Measurements from ENCODE around the gene KCNJ4. TPM values are rescaled to one million over a fixed set of nuclear protein-coding genes. Genes with fewer than 3 reads are reported as not detected.

Gene KCNJ4
- total RNA-seq, 2 experiments from 2014 or later = not detected

DNA sequence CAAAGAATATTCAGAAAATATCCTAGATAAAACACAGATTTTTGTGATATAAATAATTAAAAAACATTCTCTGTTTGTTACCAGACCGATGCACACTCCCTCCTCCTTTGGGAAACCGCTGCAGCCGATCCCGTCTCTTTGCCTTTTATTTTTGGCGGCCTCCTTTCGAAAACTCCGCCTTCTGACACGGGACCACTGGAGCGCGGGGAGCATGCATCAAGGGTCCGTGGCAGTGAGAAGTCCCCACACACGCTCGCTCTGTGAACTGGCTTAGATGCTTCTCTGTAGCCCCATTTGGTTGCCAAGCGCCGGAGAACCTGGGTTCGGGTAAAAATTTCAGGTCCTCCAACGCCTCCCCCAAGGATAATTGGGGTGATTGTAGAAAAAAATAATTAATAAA lies 34.1 kb upstream of the KCNJ4 start:
- no peak for ATAC-seq
- Mint-ChIP-seq H3K9me3 (ENCODE audit: insufficient read depth) (no peaks in the 10 kb centered on the region), H3K4me3 (no peak overlapping the region), H3K36me3 (ENCODE audit: low read depth) (peaks cover 88% of the 10 kb centered on the region), H3K4me1 (ENCODE audit: low read depth) (peaks cover 53% of the 10 kb centered on the region), H3K27me3 (ENCODE audit: low read depth) (no peaks in the 10 kb centered on the region), H3K27ac (no peak overlapping the region)
- no peak for DNase-seq
- ChIA-PET POLR2A (interaction anchor here (1.7 kb wide), 1 partner anchor 14 kb away, joined by 6 read pairs; no protein-coding TSS in a partner anchor), CTCF (interaction anchor here (0.8 to 2.7 kb wide), 4 partner anchors 9 to 437 kb away, joined by 5 to 10 read pairs (median 7); no protein-coding TSS in a partner anchor)

- H3K27ac Mint-ChIP-seq = no peak overlapping the region
- H3K4me1 Mint-ChIP-seq (ENCODE audit: low read depth) = peaks cover 42% of the 10 kb centered on the region
- ChIA-PET POLR2A (interaction anchor here (1.1 kb wide), 2 partner anchors 11 to 85 kb away, joined by 3 read pairs; no protein-coding TSS in a partner anchor), CTCF (interaction anchor here (1.0 to 2.7 kb wide), 3 partner anchors 10 to 84 kb away, joined by 5 to 10 read pairs (median 9); no protein-coding TSS in a partner anchor)
- H3K27me3 Mint-ChIP-seq (ENCODE audit: low read depth) = no peaks in the 10 kb centered on the region
- H3K4me3 Mint-ChIP-seq = no peak overlapping the region
- peaks cover 88% of the 10 kb centered on the region for H3K36me3 Mint-ChIP-seq (ENCODE audit: low read depth)
- DNase-seq (no peak), ATAC-seq (no peak)
- H3K9me3 Mint-ChIP-seq (ENCODE audit: insufficient read depth) = no peaks in the 10 kb centered on the region
These were observed 32.9 kb upstream of the KCNJ4 start for GRCh38 chr22:38487946-38488345.

DNA sequence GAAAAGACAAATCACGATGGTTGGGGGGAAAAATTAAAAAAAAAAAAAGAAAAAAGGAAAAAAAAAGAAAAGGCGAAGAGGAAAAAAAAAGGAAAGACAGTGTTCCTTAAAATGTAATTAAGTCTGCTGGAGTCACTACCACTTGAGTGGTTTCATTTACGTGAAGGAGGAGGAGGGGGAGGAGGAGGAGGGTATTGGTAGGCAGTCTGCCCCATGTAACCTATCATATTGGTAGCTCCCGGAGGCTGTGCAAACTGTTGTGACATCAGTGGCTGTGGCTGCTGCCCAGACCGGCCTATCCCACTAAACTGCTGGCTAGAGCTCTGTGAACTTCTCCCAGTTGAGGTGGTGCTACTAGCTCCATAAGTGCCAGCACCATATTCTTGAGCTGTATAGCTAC lies 30.8 kb upstream of the KCNJ4 start:
- no peaks in the 10 kb centered on the region for H3K27me3 Mint-ChIP-seq (ENCODE audit: low read depth)
- DNase-seq = no peak
- ATAC-seq = no peak
- no peak overlapping the region for H3K4me3 Mint-ChIP-seq
- POLR2A ChIA-PET = interaction anchor here (0.8 to 1.1 kb wide), 2 partner anchors 8 to 23 kb away, joined by 3 read pairs; no protein-coding TSS in a partner anchor
- no peaks in the 10 kb centered on the region for H3K9me3 Mint-ChIP-seq (ENCODE audit: insufficient read depth)
- H3K4me1 Mint-ChIP-seq (ENCODE audit: low read depth) = peaks cover 33% of the 10 kb centered on the region
- no peak overlapping the region for H3K27ac Mint-ChIP-seq
- CTCF ChIA-PET = interaction anchor here (3.4 kb wide), 1 partner anchor 86 kb away, joined by 11 read pairs; no protein-coding TSS in a partner anchor
- peaks cover 91% of the 10 kb centered on the region for H3K36me3 Mint-ChIP-seq (ENCODE audit: low read depth)

DNA sequence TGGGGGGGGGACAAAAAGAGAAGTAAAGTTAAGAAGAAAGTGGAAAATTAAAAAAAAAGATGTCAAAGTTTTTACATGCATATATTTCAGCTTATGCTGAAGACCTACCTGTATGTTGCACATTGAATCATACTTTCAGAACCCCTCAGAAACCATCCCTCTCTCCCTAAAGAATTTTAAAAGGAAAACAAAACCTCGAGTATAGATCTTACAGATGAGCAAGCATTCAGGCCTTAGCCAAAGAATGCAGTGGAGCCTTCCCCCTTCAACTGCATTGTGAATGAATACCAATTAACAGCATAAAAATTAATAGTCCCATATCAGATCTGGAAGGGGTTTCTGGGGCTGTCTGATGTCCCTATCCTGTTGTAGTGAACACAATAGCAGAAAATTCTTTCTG lies 29.2 kb upstream of the KCNJ4 start:
- no peak overlapping the region for H3K27ac Mint-ChIP-seq
- DNase-seq (no peak), ATAC-seq (no peak)
- no peaks in the 10 kb centered on the region for H3K9me3 Mint-ChIP-seq (ENCODE audit: insufficient read depth)
- H3K27me3 Mint-ChIP-seq (ENCODE audit: low read depth) = no peaks in the 10 kb centered on the region
- CTCF ChIA-PET = interaction anchor here (1.2 to 3.4 kb wide), 2 partner anchors 87 to 432 kb away, joined by 3 to 11 read pairs; no protein-coding TSS in a partner anchor
- POLR2A ChIA-PET = interaction anchor here (0.8 to 1.3 kb wide), 2 partner anchors 10 to 19 kb away, joined by 3 read pairs; no protein-coding TSS in a partner anchor
- H3K4me3 Mint-ChIP-seq = no peak overlapping the region
- H3K36me3 Mint-ChIP-seq (ENCODE audit: low read depth) = peaks cover 82% of the 10 kb centered on the region
- peaks cover 20% of the 10 kb centered on the region for H3K4me1 Mint-ChIP-seq (ENCODE audit: low read depth)

DNA sequence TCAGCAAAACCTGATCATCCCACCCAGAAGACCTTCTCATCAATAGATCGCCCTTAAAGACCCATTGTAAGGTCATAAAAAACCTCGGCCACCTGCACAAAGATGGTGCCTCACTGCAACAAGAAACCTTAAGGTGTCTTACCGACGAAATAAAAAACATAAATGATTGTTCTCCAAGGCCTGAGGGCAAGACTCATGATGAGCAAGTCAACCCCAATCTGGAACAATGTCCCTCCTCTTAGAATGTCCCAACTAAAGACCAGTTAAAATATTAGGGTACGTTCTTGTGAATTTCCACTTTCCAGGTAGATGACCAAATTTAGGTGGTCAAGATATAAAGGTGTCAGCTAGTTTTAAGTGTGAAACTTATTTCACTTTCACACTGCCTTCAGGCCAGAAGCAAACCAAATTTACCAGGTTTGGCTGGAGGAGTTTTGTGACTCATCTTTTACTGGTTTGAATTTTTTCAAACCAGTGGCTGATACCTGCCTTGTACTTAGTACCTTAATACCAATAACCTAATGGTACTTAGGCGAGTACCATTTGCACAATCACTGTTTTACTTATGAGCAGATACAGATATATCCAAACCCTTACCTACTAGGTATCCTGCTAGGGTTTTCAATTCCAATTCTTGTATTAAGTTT lies 27.8 kb upstream of the KCNJ4 start:
- POLR2A ChIA-PET = interaction anchor here (0.8 kb wide), 1 partner anchor 20 kb away, joined by 3 read pairs; no protein-coding TSS in a partner anchor
- DNase-seq (no peak), ATAC-seq (no peak)
- Mint-ChIP-seq H3K36me3 (ENCODE audit: low read depth) (peaks cover 72% of the 10 kb centered on the region), H3K27ac (no peak overlapping the region), H3K27me3 (ENCODE audit: low read depth) (no peaks in the 10 kb centered on the region), H3K4me1 (ENCODE audit: low read depth) (peaks cover 15% of the 10 kb centered on the region), H3K9me3 (ENCODE audit: insufficient read depth) (no peaks in the 10 kb centered on the region), H3K4me3 (no peak overlapping the region)
- CTCF ChIA-PET = no interaction called here

DNA sequence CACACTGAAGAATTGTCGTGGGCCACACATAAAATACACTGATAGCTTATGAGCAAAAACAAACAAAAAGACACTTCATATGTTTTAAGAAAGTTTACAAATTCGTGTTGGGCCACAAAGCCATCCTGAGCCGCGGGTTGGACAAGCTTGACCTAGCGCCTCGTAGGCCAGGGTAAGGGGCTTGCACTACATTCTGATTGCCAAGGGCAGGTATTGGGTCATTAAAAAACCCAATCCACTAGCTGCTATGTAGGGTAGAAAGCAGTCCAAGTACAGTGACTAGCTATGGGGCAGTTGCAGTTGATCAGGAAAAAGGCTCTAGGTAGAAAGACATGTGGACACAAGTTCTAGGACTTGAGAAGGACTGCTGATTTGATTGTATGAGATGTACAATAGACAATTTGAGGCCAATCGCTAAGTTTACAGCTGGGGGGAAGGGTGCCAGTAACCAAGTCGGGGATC lies 26.9 kb upstream of the KCNJ4 start:
- ChIA-PET CTCF (interaction anchor here (1.2 kb wide), 1 partner anchor 13 kb away, joined by 3 read pairs; no protein-coding TSS in a partner anchor), POLR2A (interaction anchor here (0.7 to 0.8 kb wide), 3 partner anchors 9 to 48 kb away, joined by 3 to 4 read pairs (median 3); no protein-coding TSS in a partner anchor)
- H3K27ac Mint-ChIP-seq = no peak overlapping the region
- peaks cover 67% of the 10 kb centered on the region for H3K36me3 Mint-ChIP-seq (ENCODE audit: low read depth)
- H3K9me3 Mint-ChIP-seq (ENCODE audit: insufficient read depth) = no peaks in the 10 kb centered on the region
- DNase-seq (no peak), ATAC-seq (no peak)
- no peak overlapping the region for H3K4me3 Mint-ChIP-seq
- H3K4me1 Mint-ChIP-seq (ENCODE audit: low read depth) = peaks cover 14% of the 10 kb centered on the region
- H3K27me3 Mint-ChIP-seq (ENCODE audit: low read depth) = no peaks in the 10 kb centered on the region

DNA sequence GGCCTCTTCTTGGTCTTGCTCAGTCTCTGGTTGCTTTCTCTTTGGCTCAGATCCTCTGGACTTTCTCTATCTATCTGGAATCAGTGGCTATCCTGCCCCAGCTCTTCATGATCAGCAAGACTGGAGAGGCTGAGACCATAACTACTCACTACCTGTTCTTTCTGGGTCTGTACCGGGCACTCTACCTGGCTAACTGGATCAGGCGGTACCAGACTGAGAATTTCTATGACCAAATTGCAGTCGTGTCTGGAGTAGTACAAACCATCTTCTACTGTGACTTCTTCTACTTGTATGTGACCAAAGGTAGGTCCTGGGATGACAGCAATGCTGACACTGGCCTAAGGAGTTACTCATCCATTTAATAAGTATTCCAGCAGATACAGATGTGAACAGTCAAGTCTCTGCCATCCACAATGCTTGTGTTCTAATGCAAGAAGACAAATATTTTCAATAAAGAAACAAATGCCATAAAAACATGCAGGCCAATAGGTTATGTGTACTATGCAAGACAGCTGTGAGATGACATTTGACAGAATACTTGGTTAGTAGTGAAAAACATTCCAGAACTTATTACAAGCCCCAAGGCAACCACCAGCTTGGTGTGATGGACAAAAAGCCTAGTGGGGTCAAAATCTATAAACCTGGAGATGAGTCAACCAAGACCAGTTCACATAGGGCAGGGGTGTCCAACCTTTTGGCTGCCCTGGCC lies 26.3 kb upstream of the KCNJ4 start:
- DNase-seq (no peak), ATAC-seq (no peak)
- ChIA-PET POLR2A (interaction anchor here (0.7 to 1.6 kb wide), 7 partner anchors 9 to 430 kb away, joined by 3 to 5 read pairs (median 3); no protein-coding TSS in a partner anchor), CTCF (interaction anchor here (1.2 kb wide), 1 partner anchor 14 kb away, joined by 3 read pairs; no protein-coding TSS in a partner anchor)
- H3K27ac Mint-ChIP-seq = no peak overlapping the region
- peaks cover 9% of the 10 kb centered on the region for H3K4me1 Mint-ChIP-seq (ENCODE audit: low read depth)
- H3K27me3 Mint-ChIP-seq (ENCODE audit: low read depth) = no peaks in the 10 kb centered on the region
- H3K4me3 Mint-ChIP-seq = no peak overlapping the region
- H3K9me3 Mint-ChIP-seq (ENCODE audit: insufficient read depth) = no peaks in the 10 kb centered on the region
- peaks cover 61% of the 10 kb centered on the region for H3K36me3 Mint-ChIP-seq (ENCODE audit: low read depth)

GRCh38 chr22:38479096-38479837 lies 24.3 kb upstream of the KCNJ4 start:
- ChIA-PET POLR2A (interaction anchor here (1.0 to 1.8 kb wide), 4 partner anchors 12 to 22 kb away, joined by 3 to 4 read pairs (median 4); no protein-coding TSS in a partner anchor), CTCF (no interaction called here)
- Mint-ChIP-seq H3K27me3 (ENCODE audit: low read depth) (no peaks in the 10 kb centered on the region), H3K36me3 (ENCODE audit: low read depth) (peaks cover 43% of the 10 kb centered on the region), H3K4me1 (ENCODE audit: low read depth) (no peaks in the 10 kb centered on the region), H3K9me3 (ENCODE audit: insufficient read depth) (no peaks in the 10 kb centered on the region), H3K27ac (no peak overlapping the region), H3K4me3 (no peak overlapping the region)
- ATAC-seq = no peak
- DNase-seq = no peak

DNA sequence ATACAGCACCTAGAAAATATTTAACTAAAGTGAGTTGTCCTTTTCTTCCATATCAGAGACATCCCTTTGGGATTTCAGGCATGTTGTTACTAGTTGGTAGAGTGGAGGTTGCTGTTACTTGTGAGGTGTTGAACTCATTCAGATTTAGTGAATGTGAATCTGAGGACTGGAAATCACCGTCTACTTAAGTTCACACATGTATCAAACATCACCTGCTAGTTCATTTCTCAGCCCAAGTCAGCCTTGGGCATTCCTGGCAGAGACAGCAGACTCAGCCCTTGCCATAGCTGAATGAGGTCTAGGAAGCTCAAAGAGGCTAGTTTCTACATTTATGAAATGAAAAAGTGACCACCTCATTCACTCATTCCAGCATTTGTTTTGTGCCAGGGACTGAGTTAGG lies 22.6 kb upstream of the KCNJ4 start:
- CTCF ChIA-PET = no interaction called here
- Mint-ChIP-seq H3K36me3 (ENCODE audit: low read depth) (peaks cover 26% of the 10 kb centered on the region), H3K4me3 (no peak overlapping the region), H3K27ac (no peak overlapping the region), H3K4me1 (ENCODE audit: low read depth) (no peaks in the 10 kb centered on the region), H3K9me3 (ENCODE audit: insufficient read depth) (no peaks in the 10 kb centered on the region), H3K27me3 (ENCODE audit: low read depth) (no peaks in the 10 kb centered on the region)
- POLR2A ChIA-PET = interaction anchor here (0.6 to 1.1 kb wide), 2 partner anchors 8 to 222 kb away, joined by 3 to 4 read pairs; no protein-coding TSS in a partner anchor
- DNase-seq (no peak), ATAC-seq (no peak)

GRCh38 chr22:38474003-38474607 lies 19.1 kb upstream of the KCNJ4 start:
- ChIA-PET CTCF (no interaction called here), POLR2A (interaction anchor here (2.2 kb wide), 1 partner anchor 16 kb away, joined by 6 read pairs; no protein-coding TSS in a partner anchor)
- peaks cover 3% of the 10 kb centered on the region for H3K36me3 Mint-ChIP-seq (ENCODE audit: low read depth)
- H3K4me1 Mint-ChIP-seq (ENCODE audit: low read depth) = no peaks in the 10 kb centered on the region
- DNase-seq (no peak), ATAC-seq (no peak)
- no peak overlapping the region for H3K27ac Mint-ChIP-seq
- peaks cover 2% of the 10 kb centered on the region for H3K27me3 Mint-ChIP-seq (ENCODE audit: low read depth)
- H3K4me3 Mint-ChIP-seq = no peak overlapping the region
- no peaks in the 10 kb centered on the region for H3K9me3 Mint-ChIP-seq (ENCODE audit: insufficient read depth)

DNA sequence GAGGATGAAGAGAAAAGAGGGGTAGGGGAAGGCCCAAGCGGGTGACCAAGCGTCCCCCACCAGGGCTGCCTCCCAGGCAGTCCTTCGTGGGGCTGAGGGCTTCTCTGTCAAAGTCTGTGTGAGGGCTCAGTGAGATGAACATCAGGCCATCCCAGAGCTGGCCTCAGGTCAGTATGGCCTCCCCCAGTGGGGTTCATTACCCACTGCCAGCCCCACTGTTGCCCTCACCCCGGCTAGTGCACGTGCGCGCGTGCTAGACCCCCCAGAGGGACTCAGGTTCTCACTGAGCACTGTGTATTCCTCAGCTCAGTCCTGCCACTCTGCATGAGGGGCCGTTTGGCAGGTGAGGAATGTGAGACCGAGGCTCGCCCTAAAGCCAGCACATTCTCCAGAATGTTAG lies 16.2 kb upstream of the KCNJ4 start:
- no peaks in the 10 kb centered on the region for H3K9me3 Mint-ChIP-seq (ENCODE audit: insufficient read depth)
- ChIA-PET POLR2A (no interaction called here), CTCF (no interaction called here)
- no peak overlapping the region for H3K4me3 Mint-ChIP-seq
- no peak overlapping the region for H3K27ac Mint-ChIP-seq
- DNase-seq = no peak
- H3K36me3 Mint-ChIP-seq (ENCODE audit: low read depth) = no peaks in the 10 kb centered on the region
- no peak for ATAC-seq
- peaks cover 12% of the 10 kb centered on the region for H3K4me1 Mint-ChIP-seq (ENCODE audit: low read depth)
- H3K27me3 Mint-ChIP-seq (ENCODE audit: low read depth) = peaks cover 18% of the 10 kb centered on the region
